ENCODE data around the gene EGR1.
A peak's percentile ranks its signal among the peaks of the same experiment; 100 is the strongest.
"Not testable (repeated sequence)": the region's sequence is repeated elsewhere in the genome, so short reads cannot be mapped to it uniquely, and the experiment has no call there.

Gene EGR1

GRCh38 chr5:138503487-138504270 lies 38.4 kb downstream of the EGR1 start:
- TF ChIP-seq ZFX (IDR thresholded peaks at IDR 0.05) = no peak
- TF ChIP-seq, protein P1, sequence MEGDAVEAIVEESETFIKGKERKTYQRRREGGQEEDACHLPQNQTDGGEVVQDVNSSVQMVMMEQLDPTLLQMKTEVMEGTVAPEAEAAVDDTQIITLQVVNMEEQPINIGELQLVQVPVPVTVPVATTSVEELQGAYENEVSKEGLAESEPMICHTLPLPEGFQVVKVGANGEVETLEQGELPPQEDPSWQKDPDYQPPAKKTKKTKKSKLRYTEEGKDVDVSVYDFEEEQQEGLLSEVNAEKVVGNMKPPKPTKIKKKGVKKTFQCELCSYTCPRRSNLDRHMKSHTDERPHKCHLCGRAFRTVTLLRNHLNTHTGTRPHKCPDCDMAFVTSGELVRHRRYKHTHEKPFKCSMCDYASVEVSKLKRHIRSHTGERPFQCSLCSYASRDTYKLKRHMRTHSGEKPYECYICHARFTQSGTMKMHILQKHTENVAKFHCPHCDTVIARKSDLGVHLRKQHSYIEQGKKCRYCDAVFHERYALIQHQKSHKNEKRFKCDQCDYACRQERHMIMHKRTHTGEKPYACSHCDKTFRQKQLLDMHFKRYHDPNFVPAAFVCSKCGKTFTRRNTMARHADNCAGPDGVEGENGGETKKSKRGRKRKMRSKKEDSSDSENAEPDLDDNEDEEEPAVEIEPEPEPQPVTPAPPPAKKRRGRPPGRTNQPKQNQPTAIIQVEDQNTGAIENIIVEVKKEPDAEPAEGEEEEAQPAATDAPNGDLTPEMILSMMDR (conservative IDR thresholded peaks at IDR 0.05) = peak; percentile 89
- H3K27ac ChIP-seq = peak overlapping the region; percentile 37

- H3K27ac ChIP-seq = peak overlapping the region; percentile 37
Measured at GRCh38 chr5:138504799-138505198, 39.5 kb downstream of the EGR1 start.

GRCh38 chr5:138506370-138507306 lies 41.4 kb downstream of the EGR1 start:
- H3K27ac ChIP-seq = no peak overlapping the region
- TF ChIP-seq, protein P1 (conservative IDR thresholded peaks at IDR 0.05) = no peak
- no peak for TF ChIP-seq ZFX (IDR thresholded peaks at IDR 0.05)

More at GRCh38 chr5:138504799-138505198, 39.5 kb downstream of the EGR1 start:
- TF ChIP-seq ZFX (IDR thresholded peaks at IDR 0.05) = no peak
- TF ChIP-seq, protein P1 (conservative IDR thresholded peaks at IDR 0.05) = no peak

DNA sequence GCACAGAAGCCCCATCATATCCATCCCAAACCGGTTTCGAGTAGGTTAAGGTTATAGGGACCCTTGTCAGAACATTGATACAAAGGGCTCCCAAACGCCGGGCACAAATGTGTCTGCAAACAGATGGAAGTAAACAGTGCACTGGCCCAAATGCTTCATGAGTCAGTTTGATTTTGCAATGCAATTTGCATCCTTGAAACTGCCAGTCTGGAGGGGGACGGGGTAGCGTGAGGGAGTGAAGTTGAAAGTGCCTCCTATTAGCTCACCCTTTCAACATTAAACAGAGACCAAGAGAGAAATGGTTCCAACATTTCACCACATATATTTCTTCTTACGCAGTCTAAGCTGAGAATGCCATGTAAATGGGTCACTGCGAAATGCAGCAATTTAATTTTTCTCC lies 42.2 kb downstream of the EGR1 start:
- H3K27ac ChIP-seq = not testable (repeated sequence)

GRCh38 chr5:138508958-138509357 lies 43.7 kb downstream of the EGR1 start:
- no peak overlapping the region for H3K27ac ChIP-seq
- TF ChIP-seq, protein P1 (conservative IDR thresholded peaks at IDR 0.05) = no peak

DNA sequence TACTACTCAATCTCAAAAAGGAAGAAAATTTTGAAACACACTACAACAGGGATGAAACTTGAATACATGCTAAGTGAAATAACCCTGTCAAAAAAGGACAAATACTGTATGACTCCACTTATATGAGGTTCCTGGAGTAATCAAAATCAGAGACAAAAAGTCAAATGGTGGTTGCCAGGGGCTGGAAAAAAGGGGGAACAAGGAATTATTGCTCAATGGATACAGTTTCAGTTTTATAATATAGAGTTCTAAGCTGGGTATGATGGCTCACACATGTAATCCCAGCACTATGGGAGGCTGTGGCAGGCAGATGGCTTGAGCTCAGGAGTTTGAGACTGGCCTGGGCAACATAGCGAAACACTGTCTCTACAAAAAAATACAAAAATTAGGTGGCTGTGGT lies 48.7 kb downstream of the EGR1 start:
- TF ChIP-seq, protein P1 (conservative IDR thresholded peaks at IDR 0.05) = no peak
- no peak for TF ChIP-seq ZFX (IDR thresholded peaks at IDR 0.05)
- no peak overlapping the region for H3K27ac ChIP-seq

DNA sequence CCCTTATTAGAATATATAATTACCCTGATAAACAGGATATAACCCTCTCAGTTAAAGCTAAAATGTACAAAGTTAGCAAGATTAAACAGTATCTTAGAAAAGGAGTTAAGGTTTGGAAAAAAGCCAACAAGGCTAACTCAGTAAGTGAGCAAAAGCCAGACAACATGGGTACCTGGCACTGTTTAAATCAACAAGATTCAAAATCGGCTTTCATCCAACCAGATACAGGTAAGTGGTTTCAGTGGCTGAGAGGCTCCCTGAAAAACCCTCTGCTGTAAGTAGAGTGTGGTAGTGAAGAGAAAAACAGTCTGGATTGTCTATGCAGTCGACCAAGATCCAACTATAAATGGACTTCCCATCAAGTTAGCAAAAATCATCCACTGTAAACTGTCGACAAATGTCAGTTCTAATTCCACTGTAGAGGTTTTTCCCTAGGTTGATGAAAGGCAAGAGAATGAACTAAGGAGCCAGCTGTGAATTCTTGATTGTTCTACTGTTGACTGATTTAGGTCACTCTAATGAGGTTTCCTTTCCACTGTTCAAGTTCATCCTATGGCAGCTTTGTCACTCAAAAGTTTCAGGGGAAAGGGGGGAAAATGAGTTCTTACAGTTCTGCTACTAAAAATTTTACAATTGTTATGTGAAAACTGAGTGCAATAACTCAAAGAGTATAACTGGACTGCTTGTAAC lies 50.4 kb downstream of the EGR1 start:
- no peak overlapping the region for H3K27ac ChIP-seq
- TF ChIP-seq, protein P1 (conservative IDR thresholded peaks at IDR 0.05) = no peak
- TF ChIP-seq ZFX (IDR thresholded peaks at IDR 0.05) = no peak
